Measurements from ENCODE around the gene TOLLIP. TPM values are rescaled to one million over a fixed set of nuclear protein-coding genes. Genes with fewer than 3 reads are reported as not detected.

TOLLIP gene
- total and polyA plus RNA-seq, 2 of the 8 experiments (the other 6 are each of a cell fraction or from before 2014, with no cell fraction given): 23.7 to 34.7 TPM

GRCh38 chr11:1242289-1242688 is 67.1 kb downstream of the TOLLIP start:
- Histone ChIP-seq H4K91ac (replicated peaks; ENCODE audit: insufficient read length, low read length) (no peak overlapping the region), H3K27me3 (replicated peaks in 1 of 4; ENCODE audit: control insufficient read depth in 3 of 4, extremely low read depth in 1 of 4, insufficient read depth in 3 of 4, low read length in 3 of 4) (no peaks in the 10 kb centered on the region), H4K20me1 (replicated peaks in 1 of 2; ENCODE audit: control insufficient read depth in 1 of 2, insufficient read depth in 2 of 2, low read length in 2 of 2) (peaks cover 0 to 1% of the 10 kb centered on the region in 2 experiments), H3K36me3 (ENCODE audit: control insufficient read depth in 2 of 4, insufficient read depth in 4 of 4, low read length in 3 of 4) (no peaks in the 10 kb centered on the region), H3K79me1 (ENCODE audit: low read depth, low read length) (no peaks in the 10 kb centered on the region), H3K18ac (ENCODE audit: extremely low read depth, low read length) (no peak overlapping the region), H2AFZ (ENCODE audit: low read length) (no peak overlapping the region), H2AK5ac (ENCODE audit: low read depth, low read length) (no peak overlapping the region), H3K4ac (replicated peaks; ENCODE audit: insufficient read length, low read depth, low read length) (no peak overlapping the region), H3K23me2 (ENCODE audit: low read depth, low read length) (no peaks in the 10 kb centered on the region), H3K23ac (ENCODE audit: insufficient read length) (no peak overlapping the region), H3K4me2 (ENCODE audit: insufficient read depth in 1 of 2, low read depth in 2 of 2, low read length in 2 of 2) (no peak overlapping the region), H2BK120ac (replicated peaks; ENCODE audit: low read depth, low read length) (no peak overlapping the region), H2BK12ac (ENCODE audit: low read depth, low read length) (no peak overlapping the region), H3K56ac (replicated peaks; ENCODE audit: insufficient read length, low read depth, low read length) (no peak overlapping the region), H2BK20ac (ENCODE audit: low read length) (no peak overlapping the region), H3K4me1 (replicated peaks in 1 of 4; ENCODE audit: control insufficient read depth in 3 of 4, insufficient read depth in 4 of 4, low read length in 3 of 4) (no peaks in the 10 kb centered on the region), H2BK5ac (ENCODE audit: low read depth, low read length) (no peak overlapping the region), H4K5ac (ENCODE audit: insufficient read length, low read depth, low read length) (no peak overlapping the region), H3K14ac (ENCODE audit: insufficient read length) (no peak overlapping the region), H4K8ac (ENCODE audit: extremely low read depth, insufficient read depth, low read length) (no peak overlapping the region), H3K79me2 (ENCODE audit: control insufficient read depth in 1 of 2, insufficient read depth in 2 of 2, low read length in 2 of 2) (no peaks in the 10 kb centered on the region), H2BK15ac (ENCODE audit: low read length) (no peak overlapping the region), H3K27ac (ENCODE audit: low read depth, low read length) (no peak overlapping the region), H3K4me3 (ENCODE audit: extremely low read depth in 1 of 4, insufficient read depth in 2 of 4, low read depth in 3 of 4, low read length in 4 of 4) (no peak overlapping the region), H3K9me3 (ENCODE audit: insufficient read depth in 2 of 2, low read depth in 1 of 2, low read length in 1 of 2) (peaks cover 6 to 54% of the 10 kb centered on the region in 2 experiments; a peak in 3 of 4 replicates), H3K9ac (replicated peaks in 1 of 4; ENCODE audit: extremely low read depth in 1 of 4, low read depth in 3 of 4, low read length in 3 of 4) (no peak overlapping the region)
- DNase-seq (ENCODE audit: low read depth in 1 of 2, low spot score in 2 of 2) (no peak), FAIRE-seq (no peak)
- POLR2A ChIA-PET (ENCODE audit: partially characterized antibody): no interaction called here
- CTCF ChIA-PET (ENCODE audit: partially characterized antibody): no interaction called here
- 91% methylated on average over 20 of the region's 20 CpGs; no CpG with 5 or more reads in 1 of the 2 experiments for WGBS, 2 experiments (ENCODE audit: extremely low coverage in 1 of 2, insufficient coverage in 1 of 2, insufficient read length in 1 of 2, insufficient replicate concordance in 2 of 2, low coverage in 1 of 2, low lambda C conversion rate in 2 of 2, missing lambda C conversion rate in 1 of 2)
- TF ChIP-seq RNF2 (IDR thresholded peaks at IDR 0.05; ENCODE audit: borderline replicate concordance, low read depth, low read length, missing control alignments, poor library complexity, severe bottlenecking): no peak
- TF ChIP-seq SRF (IDR thresholded peaks at IDR 0.05; ENCODE audit: low read depth, low read length): no peak
- TF ChIP-seq EP300 (IDR thresholded peaks at IDR 0.05; ENCODE audit: borderline replicate concordance in 1 of 2, low read depth in 2 of 2, low read length in 2 of 2): no peak
- TF ChIP-seq CEBPB (IDR thresholded peaks at IDR 0.05; ENCODE audit: low read depth, low read length): no peak
- TF ChIP-seq ATF2 (IDR thresholded peaks at IDR 0.05; ENCODE audit: low read length): no peak
- TF ChIP-seq RFX5 (IDR thresholded peaks at IDR 0.05; ENCODE audit: borderline replicate concordance, low read depth, low read length): no peak
- TF ChIP-seq JUND (IDR thresholded peaks at IDR 0.05; ENCODE audit: low read length): no peak
- no peak for TF ChIP-seq E2F6 (IDR thresholded peaks at IDR 0.05)
- no peak for TF ChIP-seq POLR2A (IDR thresholded peaks at IDR 0.05; ENCODE audit: control extremely low read depth in 1 of 2, low read depth in 2 of 2, low read length in 2 of 2)
